HG03342 (cell line): ENCODE measurements around the gene ACSBG1.

Experiments used
- ATAC-seq: cut with Tn5 transposase; IDR thresholded peaks from one replicate; pipeline ENCODE4 v1.9.1; 2021; ENCODE audit warnings: mild to moderate bottlenecking, moderate library complexity; ENCODE audit not compliant: unreplicated experiment

ACSBG1 gene

GRCh38 chr15:78133801-78134200 lies 100.6 kb downstream of the ACSBG1 start:
- no peak for ATAC-seq

- ATAC-seq = peak; percentile 79
These were observed 102.9 kb downstream of the ACSBG1 start, which contains the start of gene CIB2 for GRCh38 chr15:78131295-78132061. TSS of gene CIB2 (minus strand) at chr15:78131445. CDS start at chr15:78131215, 230 bp downstream.

GRCh38 chr15:78130466-78131294 lies 103.7 kb downstream of the ACSBG1 start:
- peak; percentile 22 for ATAC-seq

- no peak for ATAC-seq
These were observed 104.5 kb downstream of the ACSBG1 start for GRCh38 chr15:78129751-78130287.

- no peak for ATAC-seq
These were observed 105.2 kb downstream of the ACSBG1 start for GRCh38 chr15:78129077-78129750.

GRCh38 chr15:78127882-78128281 lies 106.5 kb downstream of the ACSBG1 start:
- no peak for ATAC-seq

GRCh38 chr15:78125267-78125666 lies 109.1 kb downstream of the ACSBG1 start:
- no peak for ATAC-seq

GRCh38 chr15:78120523-78120922 lies 113.8 kb downstream of the ACSBG1 start:
- ATAC-seq = no peak
